Skin epidermis (tissue), 12 donors: ENCODE results near the gene RERE.
"Not testable (repeated sequence)": the region's sequence is repeated elsewhere in the genome, so short reads cannot be mapped to it uniquely, and the experiment has no call there.

ENCODE experiments used
- H3K27ac ChIP-seq, 21 experiments: fragments of 200-600 bp; sonication (generic) in 11 of 21; one replicate each; pipeline ENCODE4 v1.5.0; 2020; ENCODE audit warnings: mild to moderate bottlenecking in 3 of 21, inconsistent platforms in 2 of 21, moderate library complexity in 2 of 21
- H3K4me3 ChIP-seq, 7 experiments: fragments of 200-600 bp; sonication (generic) in 2 of 7; one replicate each; pipeline ENCODE4 v1.5.0; 2020; ENCODE audit warnings: inconsistent platforms in 2 of 7, mild to moderate bottlenecking in 2 of 7, moderate library complexity in 1 of 7

The RERE gene

DNA sequence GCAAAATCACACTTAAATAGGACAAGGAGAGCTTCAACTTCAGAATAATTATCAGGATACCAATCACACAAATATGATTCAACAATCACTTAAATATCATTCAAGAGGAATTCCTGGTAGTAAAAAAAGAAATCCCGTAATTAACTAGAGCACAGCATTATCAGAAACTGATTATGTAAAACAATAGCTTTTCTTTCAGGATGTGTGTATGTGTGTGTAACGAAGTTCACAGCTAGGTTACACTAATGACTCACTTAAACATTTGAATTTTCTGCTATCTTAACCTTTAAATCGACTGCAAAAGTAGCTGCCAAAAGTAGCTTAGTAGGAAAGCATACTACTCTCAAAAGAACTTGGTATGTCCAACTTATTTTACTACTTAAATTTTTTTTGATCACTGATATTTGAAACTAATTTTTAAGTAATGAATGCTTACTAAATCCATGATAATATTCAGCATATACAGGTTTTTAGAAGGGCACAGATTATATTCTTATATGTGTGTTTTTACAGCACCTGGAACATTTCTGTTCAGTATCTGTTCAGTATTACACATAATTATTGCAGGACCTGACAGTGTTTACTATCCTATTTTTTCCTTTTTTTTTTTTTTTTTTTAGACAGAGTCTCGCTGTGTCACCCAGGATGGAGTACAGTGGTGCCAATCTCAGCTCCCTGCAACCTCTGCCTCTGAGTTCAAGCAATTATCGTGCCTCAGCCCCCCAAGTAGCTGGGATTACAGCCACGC is 4.2 kb downstream of the RERE start:
- Histone ChIP-seq H3K4me3 (no peak overlapping the region), H3K27ac (no peak overlapping the region)

DNA sequence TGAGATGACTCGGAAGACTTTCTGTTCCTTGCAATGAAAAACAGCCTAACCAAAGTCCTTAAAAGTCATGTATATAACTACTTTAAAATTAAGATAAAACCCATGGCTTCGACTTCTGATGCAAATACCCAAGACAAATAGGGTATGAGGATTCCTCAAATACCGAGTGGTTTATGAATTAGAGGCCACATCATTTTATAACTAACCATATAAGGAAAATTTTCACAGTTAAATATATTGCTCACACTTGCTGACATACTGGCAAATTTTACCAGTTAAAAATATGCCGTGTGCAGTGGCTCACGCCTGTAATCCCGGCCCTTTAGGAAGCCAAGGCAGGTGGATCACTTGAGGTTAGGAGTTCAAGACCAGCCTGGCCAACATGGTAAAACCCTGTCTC is 5.4 kb downstream of the RERE start:
- no peak overlapping the region for H3K4me3 ChIP-seq
- no peak overlapping the region for H3K27ac ChIP-seq

DNA sequence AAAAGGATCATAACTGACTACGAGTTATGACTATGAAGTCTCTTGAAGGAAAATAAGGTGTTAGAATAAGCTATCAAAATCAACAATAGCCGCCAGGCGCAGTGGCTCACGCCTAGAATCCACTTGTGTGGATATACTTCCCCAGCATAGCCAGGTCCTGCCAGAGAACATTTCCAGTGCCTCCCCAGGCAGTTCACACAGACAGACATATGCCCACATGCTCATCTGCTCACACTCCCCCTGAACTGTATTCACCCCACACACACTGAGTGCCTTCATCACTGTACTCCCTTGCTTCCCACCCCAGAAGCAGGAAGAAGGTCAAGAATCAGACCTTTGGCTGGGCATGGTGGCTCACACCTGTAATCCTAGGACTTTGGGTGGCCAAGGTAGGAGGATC is 6.5 kb downstream of the RERE start:
- H3K27ac ChIP-seq, result no peak overlapping the region
- H3K4me3 ChIP-seq, result no peak overlapping the region

DNA sequence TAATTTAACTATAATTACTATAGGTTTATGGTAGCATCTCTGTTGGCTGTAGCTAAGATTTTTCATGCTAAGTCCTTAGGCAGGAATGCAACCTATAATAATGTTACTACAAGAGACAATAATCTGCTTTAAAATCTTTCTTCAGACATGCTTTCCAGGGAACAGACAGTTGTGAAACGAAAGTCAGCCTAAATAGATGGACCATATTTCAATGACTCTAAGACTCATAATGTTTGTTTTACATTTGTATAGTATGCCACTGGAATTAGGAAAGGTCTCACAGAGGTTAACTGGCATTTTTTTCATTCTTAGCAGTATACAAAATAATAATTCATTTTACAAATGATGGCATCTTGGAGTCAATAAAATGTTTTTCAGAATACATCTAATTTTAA is 8.1 kb downstream of the RERE start:
- no peak overlapping the region for H3K4me3 ChIP-seq
- no peak overlapping the region for H3K27ac ChIP-seq

DNA sequence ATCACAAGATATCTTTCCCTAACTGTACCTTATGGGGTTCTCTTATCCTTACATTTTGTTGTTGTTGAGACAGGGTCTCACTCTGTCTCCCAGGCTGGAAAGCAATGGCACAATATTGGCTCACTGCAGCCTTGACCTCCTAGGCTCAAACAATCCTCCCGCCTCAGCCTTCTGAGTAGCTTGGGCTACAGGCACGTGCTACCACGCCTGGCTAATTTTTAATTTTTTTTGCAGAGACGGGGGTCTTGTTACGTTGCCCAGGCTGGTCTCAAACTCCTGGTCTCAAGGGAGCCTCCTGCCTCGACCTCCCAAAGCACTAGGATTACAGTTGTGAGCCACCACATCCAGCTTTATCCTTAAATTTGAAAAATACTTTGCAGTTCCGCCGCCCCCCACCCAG is 10.4 kb downstream of the RERE start:
- no peak overlapping the region for H3K4me3 ChIP-seq
- no peak overlapping the region for H3K27ac ChIP-seq

DNA sequence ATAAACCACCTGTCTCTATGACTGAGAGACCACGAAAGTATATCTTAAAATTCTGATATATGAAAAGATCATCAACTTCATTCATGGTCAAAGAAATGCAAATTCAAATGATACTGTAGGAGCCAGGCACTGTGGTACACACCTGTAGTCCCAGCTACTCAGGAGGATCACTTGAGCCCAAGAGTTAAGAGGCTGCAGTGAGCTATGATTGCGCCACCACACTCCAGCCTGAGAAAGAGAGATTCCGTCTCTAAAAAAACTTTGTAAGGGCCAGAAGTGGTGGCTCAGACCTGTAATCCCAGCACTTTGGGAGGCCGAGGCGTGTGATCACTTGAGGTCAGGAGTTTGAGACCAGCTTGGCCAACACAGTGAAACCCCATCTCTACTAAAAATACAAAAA is 17.0 kb downstream of the RERE start:
- H3K27ac ChIP-seq, result no peak overlapping the region
- H3K4me3 ChIP-seq, result no peak overlapping the region

DNA sequence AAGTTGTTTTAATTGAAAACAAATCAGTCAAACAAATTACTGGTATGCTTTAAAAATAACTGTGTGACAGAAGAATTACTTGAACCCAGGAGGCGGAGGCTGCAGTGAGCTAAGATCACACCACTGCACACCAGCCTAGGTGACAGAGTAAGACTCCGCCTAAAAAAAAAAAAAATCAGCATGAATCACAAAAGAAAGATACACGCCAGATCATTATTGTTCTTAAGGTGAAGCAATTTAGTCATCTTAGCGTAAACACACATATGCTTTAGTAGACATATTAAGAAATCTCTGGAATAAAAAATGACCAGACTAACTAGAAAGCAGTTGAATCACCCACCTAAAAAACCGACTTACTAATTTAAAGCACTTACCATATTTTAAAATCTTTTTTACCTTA is 20.2 kb downstream of the RERE start:
- Histone ChIP-seq H3K27ac (peak overlapping the region in 1 of 21 experiments; percentile 17), H3K4me3 (no peak overlapping the region)

DNA sequence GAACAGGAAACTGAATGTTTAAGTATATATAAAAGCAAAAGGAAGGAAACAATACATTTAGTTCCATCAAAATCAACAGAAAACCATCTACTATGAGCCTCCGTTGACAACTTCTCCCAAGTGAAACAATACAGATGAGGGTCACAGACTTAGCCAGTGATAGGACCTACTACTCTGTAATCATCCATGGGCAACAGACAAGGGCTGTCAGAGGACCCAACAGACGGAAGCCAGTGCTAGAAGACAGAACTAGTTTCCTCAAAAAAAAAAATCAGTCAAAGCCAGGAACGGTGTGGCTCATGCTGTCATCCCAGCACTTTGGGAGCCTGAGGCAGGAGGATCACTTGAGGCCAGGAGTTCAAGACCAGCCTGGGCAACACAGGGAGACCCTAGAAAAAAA is 20.6 kb downstream of the RERE start:
- H3K4me3 ChIP-seq, result no peak overlapping the region
- H3K27ac ChIP-seq, result no peak overlapping the region

DNA sequence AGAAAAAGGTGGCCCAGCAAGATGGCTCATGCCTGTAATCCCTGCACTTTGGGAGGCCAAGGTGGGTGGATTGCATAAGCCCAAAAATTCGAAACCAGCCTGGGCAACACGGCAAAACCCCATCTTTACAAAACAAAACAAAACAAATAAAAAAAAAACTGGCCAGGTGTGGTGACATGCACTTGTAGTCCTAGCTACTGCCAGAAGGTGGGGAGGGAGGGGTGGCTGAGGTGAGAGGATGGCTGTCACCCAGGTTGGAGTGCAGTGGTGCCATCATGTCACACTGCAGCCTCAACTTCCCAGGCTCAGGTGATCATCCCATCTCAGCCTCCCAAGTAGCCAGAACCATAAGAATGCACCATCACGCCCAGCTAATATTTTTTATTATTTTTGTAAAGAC is 22.8 kb downstream of the RERE start:
- H3K27ac ChIP-seq, result no peak overlapping the region
- no peak overlapping the region for H3K4me3 ChIP-seq

DNA sequence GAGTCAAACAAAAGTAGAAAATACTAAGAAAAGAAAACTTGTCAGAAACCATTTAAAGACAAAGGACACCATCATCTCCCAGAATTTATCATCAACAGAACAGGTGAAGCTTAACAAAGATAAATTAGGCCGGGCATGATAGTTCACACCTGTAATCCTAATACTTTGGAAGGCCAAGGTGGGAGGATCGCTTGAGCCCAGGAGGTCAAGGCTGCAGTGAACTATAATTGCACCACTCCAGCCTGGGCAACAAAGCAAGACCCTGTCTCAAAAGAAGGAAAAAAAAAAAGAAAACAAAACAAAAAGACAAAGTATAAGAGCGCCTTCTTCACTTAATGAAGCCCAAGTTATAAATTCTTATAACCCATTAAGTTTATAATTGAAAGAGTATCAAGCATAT is 25.6 kb downstream of the RERE start:
- Histone ChIP-seq H3K27ac (no peak overlapping the region), H3K4me3 (no peak overlapping the region)

DNA sequence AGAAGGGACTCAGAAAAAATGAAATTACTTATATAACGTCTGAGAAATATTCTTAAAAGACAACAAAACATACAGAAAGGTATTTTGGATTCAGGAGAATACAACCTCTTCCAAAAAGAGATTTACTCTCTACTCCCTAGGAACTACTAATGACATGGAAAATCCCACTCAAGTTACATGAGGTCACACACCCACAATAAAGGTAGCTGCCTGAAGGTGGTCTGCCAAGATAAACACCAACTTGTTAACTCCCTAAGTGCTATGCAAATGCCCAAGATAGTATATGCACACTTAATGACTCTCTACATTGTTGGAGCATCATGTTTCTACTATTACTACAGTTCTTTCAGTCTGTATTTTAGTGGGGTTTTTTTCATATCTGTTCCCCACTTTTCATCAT is 26.5 kb downstream of the RERE start:
- H3K27ac ChIP-seq, result no peak overlapping the region
- H3K4me3 ChIP-seq, result no peak overlapping the region

DNA sequence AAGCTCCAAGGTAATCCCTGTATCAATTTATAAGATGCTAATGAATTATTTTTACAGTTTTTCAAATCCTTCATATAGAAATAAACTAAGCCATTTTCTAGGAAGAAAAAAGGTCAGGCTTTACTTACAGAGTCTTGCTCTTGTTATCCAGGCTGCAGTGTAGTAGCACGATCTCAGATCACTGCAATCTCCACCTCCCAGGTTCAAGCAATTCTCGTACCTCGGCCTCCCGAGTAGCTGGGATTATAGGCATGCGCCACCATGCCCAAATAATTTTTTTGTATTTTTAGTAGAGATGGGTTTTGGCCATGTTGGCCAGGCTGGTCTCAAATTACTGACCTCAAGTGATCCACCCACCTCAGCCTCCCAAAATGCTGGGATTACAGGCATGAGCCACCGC is 27.0 kb downstream of the RERE start:
- no peak overlapping the region for H3K27ac ChIP-seq
- no peak overlapping the region for H3K4me3 ChIP-seq

DNA sequence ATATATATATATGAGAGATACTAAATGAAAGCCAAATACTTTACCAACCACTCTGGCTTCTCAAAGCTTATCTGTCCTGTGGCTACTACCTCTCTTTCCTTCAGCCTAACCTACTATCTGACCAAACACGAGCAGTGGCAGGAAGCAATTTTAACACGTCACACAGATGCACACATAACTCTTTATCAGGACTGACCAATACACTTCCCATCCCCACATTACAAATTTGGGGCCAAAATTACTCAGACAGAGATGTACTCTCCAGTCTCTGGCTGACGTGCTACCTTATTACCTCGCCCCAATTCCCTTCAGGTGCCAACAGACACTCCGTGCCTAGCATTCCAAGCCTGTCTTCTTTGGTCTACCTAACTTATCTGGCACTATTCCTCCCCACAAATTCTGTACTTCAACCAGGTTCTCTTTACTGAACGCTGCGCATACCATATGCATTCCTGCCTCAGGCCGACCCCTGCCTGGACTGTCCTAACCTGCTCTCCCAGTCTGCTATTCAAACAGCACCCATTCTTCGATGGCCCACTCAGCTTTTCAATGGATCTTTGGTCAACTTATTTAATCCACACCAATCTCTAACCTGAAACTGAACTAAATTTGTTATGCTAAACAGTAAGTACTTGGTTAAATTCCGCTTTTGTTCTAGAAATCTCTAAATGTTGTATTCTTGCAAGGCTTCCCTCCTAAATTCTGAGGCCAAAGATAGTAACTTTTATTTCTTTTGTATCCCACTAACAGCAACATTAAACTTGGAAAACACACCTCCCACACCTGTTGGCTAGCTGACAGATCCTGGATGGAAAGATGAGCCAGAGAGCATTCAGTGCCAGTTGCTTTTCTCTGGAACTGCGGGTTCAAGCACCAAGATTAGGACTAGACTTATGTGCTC is 27.9 kb downstream of the RERE start:
- Histone ChIP-seq H3K4me3 (no peak overlapping the region), H3K27ac (no peak overlapping the region)

DNA sequence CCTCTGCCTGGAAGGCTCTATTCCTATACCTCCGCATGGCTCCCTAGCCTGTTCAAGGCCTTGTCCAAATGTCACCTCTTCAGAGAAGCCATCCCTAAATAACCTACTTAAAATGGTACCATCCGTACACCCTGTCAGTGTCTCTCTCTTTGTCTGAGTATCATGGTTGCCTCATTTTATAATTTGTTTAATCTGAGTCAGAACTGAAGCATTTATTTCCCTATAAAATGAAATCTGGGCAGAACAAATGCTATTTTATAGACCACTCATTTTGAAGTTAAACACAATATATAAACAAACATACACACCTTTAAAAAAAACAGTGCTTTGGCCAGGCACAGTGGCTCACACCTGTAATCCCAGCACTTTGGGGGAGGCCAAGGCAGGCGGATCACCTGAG is 30.2 kb downstream of the RERE start:
- Histone ChIP-seq H3K27ac (no peak overlapping the region), H3K4me3 (no peak overlapping the region)

DNA sequence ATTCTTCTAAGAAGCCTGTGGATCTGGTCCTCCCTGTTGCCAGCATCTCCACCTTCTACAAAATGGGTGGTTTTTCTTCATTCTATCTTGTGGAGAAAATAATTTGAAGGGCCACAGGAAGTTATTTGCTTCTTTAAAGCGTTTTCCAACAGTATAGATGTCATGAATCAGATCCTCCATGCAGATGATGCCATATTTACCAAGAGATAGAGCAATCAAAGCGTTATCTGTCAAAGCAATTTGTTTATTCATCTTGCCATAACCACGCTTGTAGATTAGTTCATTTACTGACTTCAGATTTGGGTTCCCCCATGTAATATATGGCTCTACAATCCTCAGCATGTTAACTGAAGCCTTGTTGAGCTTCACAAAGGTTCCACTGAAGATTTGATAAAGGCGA is 31.2 kb downstream of the RERE start:
- not testable (repeated sequence) for H3K4me3 ChIP-seq

DNA sequence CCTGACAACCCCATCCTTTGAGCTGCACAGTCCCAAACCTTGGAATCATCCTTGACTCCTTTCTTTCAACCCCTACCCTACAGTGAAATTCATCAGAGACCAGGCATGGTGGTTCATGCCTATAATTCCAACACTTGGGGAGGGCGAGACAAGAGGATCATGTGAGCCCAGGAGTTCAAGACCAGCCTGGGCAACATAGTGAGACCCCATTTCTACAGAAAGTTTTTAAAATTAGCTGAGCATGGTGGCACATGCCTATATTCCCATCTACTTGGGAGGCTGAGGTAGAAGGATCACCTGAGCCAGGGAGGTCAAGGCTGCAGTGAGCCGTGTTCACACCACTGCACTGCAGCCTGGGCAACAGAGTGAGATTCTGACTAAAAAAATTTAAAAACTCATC is 34.5 kb downstream of the RERE start:
- no peak overlapping the region for H3K27ac ChIP-seq
- H3K4me3 ChIP-seq, result no peak overlapping the region

More for the DNA sequence above, 31.2 kb downstream of the RERE start:
- H3K27ac ChIP-seq, result not testable (repeated sequence)

DNA sequence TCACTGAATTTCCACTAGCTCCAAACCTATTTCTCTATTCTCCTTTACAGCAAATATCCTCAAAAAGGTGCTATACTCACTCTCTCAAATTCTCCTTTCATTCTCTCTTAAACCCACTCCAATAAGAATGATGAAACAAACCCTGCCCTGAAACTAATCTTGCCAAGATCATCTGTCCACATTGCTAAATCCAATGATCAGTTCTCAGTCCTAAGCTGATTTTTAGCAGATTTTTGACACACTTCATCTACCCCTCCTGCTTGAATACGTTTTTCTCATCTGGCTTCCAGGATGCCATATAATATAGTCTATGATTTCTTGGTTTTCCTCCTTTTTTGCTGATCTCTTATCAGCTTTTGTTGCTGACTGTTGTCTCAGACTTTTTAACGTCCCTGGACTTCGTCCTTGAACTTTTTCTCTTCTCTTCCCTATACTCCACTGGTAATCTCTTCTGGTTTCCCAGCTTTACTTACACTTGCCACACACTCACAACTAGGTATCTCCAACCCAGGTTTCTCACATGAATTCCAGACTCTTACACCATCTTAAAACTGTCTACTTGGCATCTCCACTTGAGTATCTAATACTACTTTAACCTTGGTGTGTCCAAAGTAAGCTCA is 35.3 kb downstream of the RERE start:
- Histone ChIP-seq H3K4me3 (no peak overlapping the region), H3K27ac (no peak overlapping the region)

DNA sequence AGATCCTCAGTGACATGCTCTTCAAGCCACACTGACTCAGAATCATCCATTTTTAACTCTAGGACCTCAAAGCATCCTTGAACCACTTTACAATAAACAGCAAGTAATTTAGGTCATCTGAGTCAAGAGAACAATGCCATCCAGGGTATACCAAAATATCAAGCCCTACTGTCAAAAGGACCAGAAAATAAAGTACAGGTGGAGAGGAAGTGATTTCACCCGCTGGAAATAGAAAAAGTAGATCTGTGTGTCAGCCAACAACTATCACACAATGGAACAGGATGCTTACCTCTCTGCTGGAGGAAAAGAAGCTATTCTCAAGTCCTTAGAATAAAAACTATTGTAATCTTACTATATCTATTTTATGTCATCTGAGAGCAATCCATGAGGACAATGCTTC is 37.0 kb downstream of the RERE start:
- Histone ChIP-seq H3K4me3 (no peak overlapping the region), H3K27ac (no peak overlapping the region)

DNA sequence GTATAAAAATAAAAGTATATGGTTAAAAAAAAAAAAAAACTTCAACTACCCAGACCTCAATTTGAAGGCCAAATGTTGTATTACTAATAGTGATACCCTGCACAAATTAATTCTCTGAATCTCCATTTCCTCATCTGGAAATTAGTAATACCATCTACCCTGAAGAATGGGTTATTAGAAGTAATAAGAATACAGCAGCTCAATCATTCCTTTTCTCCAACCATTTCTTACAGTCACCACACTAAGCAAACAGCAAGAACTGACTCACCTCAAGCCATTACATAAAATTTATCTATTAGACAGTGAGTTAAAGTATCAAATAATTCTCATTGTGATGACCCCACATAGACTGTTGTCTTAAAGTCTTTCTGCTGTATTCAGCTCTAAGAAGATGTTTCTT is 39.6 kb downstream of the RERE start:
- no peak overlapping the region for H3K27ac ChIP-seq

DNA sequence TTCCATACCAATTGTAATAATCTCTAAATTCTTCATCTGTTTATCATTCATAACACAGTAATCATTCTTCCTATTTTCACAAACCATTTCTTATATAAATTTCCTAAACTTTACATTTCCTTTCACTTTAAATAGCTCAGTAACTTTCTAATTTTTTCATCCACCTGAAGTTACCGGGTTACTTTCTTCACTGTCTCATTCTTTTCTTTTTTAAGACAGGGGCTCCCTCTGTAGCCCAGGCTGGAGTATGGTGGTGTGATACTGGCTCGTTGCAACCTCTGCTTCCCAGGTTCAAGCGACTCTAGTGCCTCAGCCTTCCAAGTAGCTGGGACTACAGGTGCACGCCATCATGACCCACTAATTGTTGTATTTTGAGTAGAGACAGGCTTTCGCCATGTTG is 41.3 kb downstream of the RERE start:
- Histone ChIP-seq H3K27ac (no peak overlapping the region), H3K4me3 (no peak overlapping the region)

More for the DNA sequence above, 39.6 kb downstream of the RERE start:
- no peak overlapping the region for H3K4me3 ChIP-seq

DNA sequence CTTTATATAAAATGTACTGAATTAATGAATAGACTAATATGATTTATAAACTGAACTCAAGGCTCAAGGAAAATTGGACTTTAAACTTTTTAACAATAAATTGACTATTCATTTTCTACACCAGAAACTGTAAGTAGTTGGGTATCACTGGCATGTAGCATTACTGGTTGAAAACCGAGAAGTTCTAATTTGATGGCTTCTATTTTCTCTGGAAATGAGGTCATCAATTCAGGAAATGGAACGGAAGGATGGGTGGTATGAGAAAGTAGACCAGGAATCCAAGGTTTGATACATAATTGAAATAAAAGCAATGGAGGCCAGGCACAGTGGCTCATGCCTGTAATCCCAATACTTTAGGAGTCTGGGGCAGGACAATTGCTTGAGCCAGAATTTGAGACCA is 50.4 kb downstream of the RERE start:
- Histone ChIP-seq H3K27ac (no peak overlapping the region), H3K4me3 (no peak overlapping the region)
